ENCODE data around the gene LRRC59. TPM values are rescaled to one million over a fixed set of nuclear protein-coding genes. Genes with fewer than 3 reads are reported as not detected.

Gene LRRC59
- total and polyA plus RNA-seq, 2 experiments from 2014 or later: 105 to 121 TPM

DNA sequence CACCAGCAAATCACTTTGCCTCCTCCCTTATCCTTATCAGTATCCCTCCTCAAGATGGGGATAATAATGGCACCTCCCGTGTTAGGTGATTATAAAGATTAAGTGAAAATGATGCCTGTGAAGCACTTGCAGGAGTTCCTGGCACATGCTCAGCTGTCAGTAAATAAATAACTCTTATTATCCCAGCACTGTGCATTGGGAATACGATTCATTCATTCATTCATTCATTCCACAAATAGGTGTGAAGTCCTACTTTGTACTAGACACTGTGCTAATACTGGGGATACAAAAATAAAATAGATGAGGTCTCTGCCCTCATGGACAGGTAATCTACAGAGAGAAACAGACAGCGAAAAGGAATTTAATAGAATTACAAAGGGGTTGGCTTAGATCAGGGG is 49.4 kb downstream of the LRRC59 start:
- Histone ChIP-seq H3K27me3 (no peaks in the 10 kb centered on the region), H3K9me3 (ENCODE audit: low read depth) (no peaks in the 10 kb centered on the region), H2AFZ (no peak overlapping the region), H3K79me2 (peaks cover 37% of the 10 kb centered on the region), H3K4me3 (no peak overlapping the region), H3K4me1 (ENCODE audit: insufficient read depth) (peaks cover 20% of the 10 kb centered on the region), H3K9me2 (replicated peaks; ENCODE audit: insufficient read depth) (no peaks in the 10 kb centered on the region), H4K20me1 (ENCODE audit: insufficient read depth, poor library complexity, severe bottlenecking) (no peaks in the 10 kb centered on the region), H3K27ac (no peak overlapping the region), H3K4me2 (peak overlapping the region; percentile 100), H3K36me3 (replicated peaks; ENCODE audit: insufficient read depth, low read depth) (no peaks in the 10 kb centered on the region)
- 77% methylated on average over 3 of the region's 3 CpGs for WGBS (ENCODE audit: low lambda C conversion rate, missing lambda C conversion rate)
- TF ChIP-seq EZH2phosphoT487 (IDR thresholded peaks at IDR 0.05; ENCODE audit: low read depth, severe bottlenecking, unreplicated experiment): no peak
- no peak for DNase-seq (ENCODE audit: low spot score)

- no peaks in the 10 kb centered on the region for H3K9me2 ChIP-seq (replicated peaks; ENCODE audit: insufficient read depth)
- no peaks in the 10 kb centered on the region for H3K36me3 ChIP-seq (replicated peaks; ENCODE audit: insufficient read depth, low read depth)
- whole genome bisulfite sequencing (ENCODE audit: low lambda C conversion rate, missing lambda C conversion rate): 33% methylated on average over 15 of the region's 17 CpGs
- H2AFZ ChIP-seq: no peak overlapping the region
- H3K79me2 ChIP-seq: peaks cover 37% of the 10 kb centered on the region
- H4K20me1 ChIP-seq (ENCODE audit: insufficient read depth, poor library complexity, severe bottlenecking): no peaks in the 10 kb centered on the region
- peak overlapping the region; percentile 100 for H3K4me2 ChIP-seq
- TF ChIP-seq, protein P1, sequence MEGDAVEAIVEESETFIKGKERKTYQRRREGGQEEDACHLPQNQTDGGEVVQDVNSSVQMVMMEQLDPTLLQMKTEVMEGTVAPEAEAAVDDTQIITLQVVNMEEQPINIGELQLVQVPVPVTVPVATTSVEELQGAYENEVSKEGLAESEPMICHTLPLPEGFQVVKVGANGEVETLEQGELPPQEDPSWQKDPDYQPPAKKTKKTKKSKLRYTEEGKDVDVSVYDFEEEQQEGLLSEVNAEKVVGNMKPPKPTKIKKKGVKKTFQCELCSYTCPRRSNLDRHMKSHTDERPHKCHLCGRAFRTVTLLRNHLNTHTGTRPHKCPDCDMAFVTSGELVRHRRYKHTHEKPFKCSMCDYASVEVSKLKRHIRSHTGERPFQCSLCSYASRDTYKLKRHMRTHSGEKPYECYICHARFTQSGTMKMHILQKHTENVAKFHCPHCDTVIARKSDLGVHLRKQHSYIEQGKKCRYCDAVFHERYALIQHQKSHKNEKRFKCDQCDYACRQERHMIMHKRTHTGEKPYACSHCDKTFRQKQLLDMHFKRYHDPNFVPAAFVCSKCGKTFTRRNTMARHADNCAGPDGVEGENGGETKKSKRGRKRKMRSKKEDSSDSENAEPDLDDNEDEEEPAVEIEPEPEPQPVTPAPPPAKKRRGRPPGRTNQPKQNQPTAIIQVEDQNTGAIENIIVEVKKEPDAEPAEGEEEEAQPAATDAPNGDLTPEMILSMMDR (IDR thresholded peaks at IDR 0.05; ENCODE audit: poor library complexity): no peak
- no peak for TF ChIP-seq EZH2 (IDR thresholded peaks at IDR 0.05; ENCODE audit: borderline replicate concordance)
- no peak for TF ChIP-seq EZH2phosphoT487 (IDR thresholded peaks at IDR 0.05; ENCODE audit: low read depth, severe bottlenecking, unreplicated experiment)
- H3K4me1 ChIP-seq (ENCODE audit: insufficient read depth): peaks cover 20% of the 10 kb centered on the region
- H3K27ac ChIP-seq: peak overlapping the region; percentile 76
- no peaks in the 10 kb centered on the region for H3K9me3 ChIP-seq (ENCODE audit: low read depth)
- no peaks in the 10 kb centered on the region for H3K27me3 ChIP-seq
- DNase-seq (ENCODE audit: low spot score): peak; percentile 7
- H3K4me3 ChIP-seq: peak overlapping the region; percentile 68
Measured at GRCh38 chr17:50347117-50347893, 50.0 kb downstream of the LRRC59 start.

- Histone ChIP-seq H3K27ac (peak overlapping the region; percentile 76), H3K27me3 (no peaks in the 10 kb centered on the region), H3K4me2 (peak overlapping the region; percentile 100), H3K4me1 (ENCODE audit: insufficient read depth) (peaks cover 20% of the 10 kb centered on the region), H3K36me3 (replicated peaks; ENCODE audit: insufficient read depth, low read depth) (no peaks in the 10 kb centered on the region), H3K9me2 (replicated peaks; ENCODE audit: insufficient read depth) (no peaks in the 10 kb centered on the region), H3K9me3 (ENCODE audit: low read depth) (no peaks in the 10 kb centered on the region), H2AFZ (peak overlapping the region; percentile 83), H3K79me2 (peaks cover 37% of the 10 kb centered on the region), H4K20me1 (ENCODE audit: insufficient read depth, poor library complexity, severe bottlenecking) (no peaks in the 10 kb centered on the region), H3K4me3 (peak overlapping the region; percentile 68)
- 2% methylated on average over 29 of the region's 57 CpGs for WGBS (ENCODE audit: low lambda C conversion rate, missing lambda C conversion rate)
- peak; percentile 55 for DNase-seq (ENCODE audit: low spot score)
- TF ChIP-seq, protein P1 (IDR thresholded peaks at IDR 0.05; ENCODE audit: poor library complexity): no peak
- TF ChIP-seq EZH2 (IDR thresholded peaks at IDR 0.05; ENCODE audit: borderline replicate concordance) (no peak), EZH2phosphoT487 (IDR thresholded peaks at IDR 0.05; ENCODE audit: low read depth, severe bottlenecking, unreplicated experiment) (no peak)
Measured at GRCh38 chr17:50346313-50347116, 50.8 kb downstream of the LRRC59 start.
